Activated CD4-positive, alpha-beta T cell treated with anti-CD3 and anti-CD28 coated beads, Interleukin-2, amount 10 ng/mL, durations not matched to agents 24 days and 14 days (primary cell): ENCODE measurements around the gene SLC6A6. TPM values are rescaled to one million over a fixed set of nuclear protein-coding genes. Genes with fewer than 3 reads are reported as not detected.

Experiments
- DNase-seq: peaks from one replicate; pipeline ENCODE4 v3.0.0; 2022
- H3K27ac Mint-ChIP-seq: one replicate; pipeline ENCODE4 v1.8.0; 2022; ENCODE audit warnings: mild to moderate bottlenecking, mixed read lengths
- H3K27me3 Mint-ChIP-seq: one replicate; pipeline ENCODE4 v1.8.0; 2022; ENCODE audit warnings: mixed read lengths
- H3K36me3 Mint-ChIP-seq: one replicate; pipeline ENCODE4 v1.8.0; 2022; ENCODE audit warnings: low read depth, mild to moderate bottlenecking, mixed read lengths
- H3K4me1 Mint-ChIP-seq: one replicate; pipeline ENCODE4 v1.8.0; 2021; ENCODE audit warnings: mixed read lengths
- H3K4me3 Mint-ChIP-seq: one replicate; pipeline ENCODE4 v1.8.0; 2022; ENCODE audit warnings: mild to moderate bottlenecking, moderate library complexity, mixed read lengths
- H3K9me3 Mint-ChIP-seq: one replicate; pipeline ENCODE4 v1.8.0; 2021; ENCODE audit warnings: mixed read lengths
- intact Hi-C: fragments of 100-400 bp; cut with micrococcal nuclease; formaldehyde crosslinking; loops from one replicate; pipeline ENCODE4 v1.15.1; 2023
- total RNA-seq: library from RNA; stranded (reverse); gene quantifications from 2 replicates; pipeline ENCODE4 v1.2.3, GENCODE V29; 2022

The SLC6A6 gene
- total RNA-seq, 1 donor from 2014 or later, result 63.7 TPM

DNA sequence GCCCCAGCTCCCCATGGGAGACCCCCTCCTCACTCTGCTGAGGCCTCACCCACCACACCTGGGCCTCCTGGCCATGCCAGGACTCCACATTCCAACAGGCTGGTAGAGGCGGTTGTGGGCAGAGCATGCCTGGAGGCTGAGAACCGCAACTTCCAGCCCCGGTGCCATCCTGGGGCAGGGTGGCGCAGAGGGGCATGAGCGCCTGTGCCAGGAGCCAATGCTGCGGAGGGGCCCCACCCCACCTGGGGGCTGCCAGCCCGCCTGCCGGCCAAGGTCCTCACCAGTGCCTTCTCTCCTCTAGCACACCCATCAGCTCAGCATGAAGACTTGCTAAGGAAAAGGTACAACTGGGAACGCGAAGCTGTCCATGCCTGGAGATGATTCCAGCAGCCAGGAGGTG lies 34.3 kb upstream of the SLC6A6 start:
- H3K27ac Mint-ChIP-seq, result no peak overlapping the region
- no peaks in the 10 kb centered on the region for H3K9me3 Mint-ChIP-seq
- H3K36me3 Mint-ChIP-seq, result no peaks in the 10 kb centered on the region
- DNase-seq, result no peak
- no peak overlapping the region for H3K4me3 Mint-ChIP-seq
- peaks cover 1% of the 10 kb centered on the region for H3K4me1 Mint-ChIP-seq
- peaks cover 6% of the 10 kb centered on the region for H3K27me3 Mint-ChIP-seq
- intact Hi-C loops, result no loop called here

DNA sequence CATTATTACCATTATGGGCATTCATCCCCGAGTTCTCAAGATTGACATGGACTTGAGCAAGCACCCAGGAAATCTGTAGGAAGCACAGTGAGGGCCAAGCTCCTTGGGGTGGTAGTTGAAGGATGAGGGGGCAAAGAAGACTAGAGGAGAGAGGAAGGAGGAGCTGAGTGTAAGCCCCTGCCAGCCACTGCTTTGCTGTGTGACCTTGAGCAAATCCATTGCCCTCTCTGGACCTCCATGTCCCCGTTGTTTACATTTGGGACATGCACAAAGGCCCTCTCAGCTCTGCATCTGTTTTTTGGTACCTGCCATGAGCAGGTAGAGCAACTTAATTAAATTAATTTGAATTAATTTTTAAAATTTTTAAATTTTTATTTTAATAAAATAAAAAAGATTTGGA lies 33.5 kb upstream of the SLC6A6 start:
- H3K4me1 Mint-ChIP-seq, result peaks cover 1% of the 10 kb centered on the region
- no peak overlapping the region for H3K27ac Mint-ChIP-seq

GRCh38 chr3:14369675-14370669 lies 32.4 kb upstream of the SLC6A6 start:
- Mint-ChIP-seq H3K4me1 (peaks cover 1% of the 10 kb centered on the region), H3K36me3 (no peaks in the 10 kb centered on the region), H3K27me3 (peaks cover 5% of the 10 kb centered on the region), H3K27ac (no peak overlapping the region), H3K9me3 (no peaks in the 10 kb centered on the region), H3K4me3 (no peak overlapping the region)
- DNase-seq, result no peak
- intact Hi-C loops, result no loop called here

More for the DNA sequence above, 33.5 kb upstream of the SLC6A6 start:
- H3K4me3 Mint-ChIP-seq, result no peak overlapping the region
- no peak for DNase-seq
- intact Hi-C loops, result no loop called here
- H3K36me3 Mint-ChIP-seq, result no peaks in the 10 kb centered on the region
- H3K27me3 Mint-ChIP-seq, result peaks cover 6% of the 10 kb centered on the region
- H3K9me3 Mint-ChIP-seq, result no peaks in the 10 kb centered on the region

DNA sequence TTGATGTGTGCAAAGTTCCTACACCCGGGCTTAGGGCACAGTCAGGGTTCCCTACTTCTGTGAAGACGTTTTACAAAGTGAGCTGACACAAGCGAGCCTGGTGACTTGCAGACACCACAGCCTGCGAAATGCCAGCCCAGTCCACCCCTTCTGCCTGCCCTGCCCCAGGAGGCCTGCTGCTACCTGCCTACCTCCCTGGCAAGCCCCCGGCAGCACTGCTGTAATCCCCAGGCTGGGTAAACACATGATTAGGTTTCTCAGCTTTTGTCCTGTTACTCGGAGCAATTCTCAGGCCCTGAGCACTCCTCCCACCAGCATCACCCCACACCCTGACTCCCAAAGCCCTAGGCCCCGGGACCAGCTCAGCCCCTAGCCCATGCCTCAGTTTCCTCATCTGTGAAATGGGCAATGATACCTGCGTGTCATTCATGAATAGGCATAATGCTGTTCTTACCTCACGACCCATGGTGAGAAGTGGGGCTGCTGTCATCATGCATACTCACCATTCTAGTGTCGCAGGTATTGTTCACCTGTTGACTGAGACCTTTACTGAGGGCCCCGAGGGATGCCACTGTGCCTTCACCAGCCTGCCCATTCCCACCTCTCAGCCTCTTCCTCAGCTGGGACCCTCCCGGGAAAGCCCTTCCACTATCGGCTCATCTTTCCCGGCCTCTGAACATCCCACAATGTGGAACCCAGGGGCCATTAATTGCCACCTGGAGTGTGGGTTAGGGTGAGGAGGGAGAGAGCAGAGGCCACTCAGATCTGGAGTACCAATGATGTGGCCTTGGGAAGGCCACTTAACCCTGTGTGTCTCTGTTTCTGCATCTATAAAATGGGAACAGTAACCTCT lies 31.5 kb upstream of the SLC6A6 start:
- no peak for DNase-seq
- Mint-ChIP-seq H3K9me3 (no peaks in the 10 kb centered on the region), H3K27ac (no peak overlapping the region), H3K4me1 (peaks cover 1% of the 10 kb centered on the region), H3K4me3 (no peak overlapping the region), H3K36me3 (no peaks in the 10 kb centered on the region), H3K27me3 (peaks cover 3% of the 10 kb centered on the region)
- intact Hi-C loops, result no loop called here

GRCh38 chr3:14371573-14372474 lies 30.6 kb upstream of the SLC6A6 start:
- Mint-ChIP-seq H3K36me3 (no peaks in the 10 kb centered on the region), H3K9me3 (no peaks in the 10 kb centered on the region), H3K27me3 (peaks cover 3% of the 10 kb centered on the region), H3K4me3 (no peak overlapping the region), H3K27ac (no peak overlapping the region), H3K4me1 (peaks cover 3% of the 10 kb centered on the region)
- DNase-seq, result no peak
- intact Hi-C loops, result no loop called here

- intact Hi-C loops, result no loop called here
- no peaks in the 10 kb centered on the region for H3K9me3 Mint-ChIP-seq
- no peak overlapping the region for H3K27ac Mint-ChIP-seq
- H3K36me3 Mint-ChIP-seq, result no peaks in the 10 kb centered on the region
- peaks cover 2% of the 10 kb centered on the region for H3K27me3 Mint-ChIP-seq
- H3K4me1 Mint-ChIP-seq, result peaks cover 8% of the 10 kb centered on the region
- H3K4me3 Mint-ChIP-seq, result no peak overlapping the region
- no peak for DNase-seq
These were observed 29.8 kb upstream of the SLC6A6 start for GRCh38 chr3:14372587-14372986.

GRCh38 chr3:14373753-14374376 lies 28.5 kb upstream of the SLC6A6 start:
- H3K4me1 Mint-ChIP-seq, result peaks cover 16% of the 10 kb centered on the region
- peaks cover 2% of the 10 kb centered on the region for H3K27me3 Mint-ChIP-seq
- DNase-seq, result no peak
- no peak overlapping the region for H3K27ac Mint-ChIP-seq
- intact Hi-C loops, result no loop called here
- no peaks in the 10 kb centered on the region for H3K36me3 Mint-ChIP-seq
- H3K4me3 Mint-ChIP-seq, result no peak overlapping the region
- H3K9me3 Mint-ChIP-seq, result no peaks in the 10 kb centered on the region

GRCh38 chr3:14374444-14374883 lies 27.9 kb upstream of the SLC6A6 start:
- peaks cover 2% of the 10 kb centered on the region for H3K27me3 Mint-ChIP-seq
- no peak overlapping the region for H3K4me3 Mint-ChIP-seq
- peaks cover 16% of the 10 kb centered on the region for H3K4me1 Mint-ChIP-seq
- H3K9me3 Mint-ChIP-seq, result no peaks in the 10 kb centered on the region
- H3K36me3 Mint-ChIP-seq, result no peaks in the 10 kb centered on the region
- intact Hi-C loops, result no loop called here
- no peak overlapping the region for H3K27ac Mint-ChIP-seq
- DNase-seq, result no peak

GRCh38 chr3:14375192-14375591 lies 27.2 kb upstream of the SLC6A6 start:
- no peak overlapping the region for H3K27ac Mint-ChIP-seq
- no peaks in the 10 kb centered on the region for H3K36me3 Mint-ChIP-seq

GRCh38 chr3:14376348-14377043 lies 25.9 kb upstream of the SLC6A6 start:
- H3K27me3 Mint-ChIP-seq, result peaks cover 2% of the 10 kb centered on the region
- H3K9me3 Mint-ChIP-seq, result no peaks in the 10 kb centered on the region
- intact Hi-C loops, result no loop called here
- H3K4me1 Mint-ChIP-seq, result peaks cover 16% of the 10 kb centered on the region
- no peak overlapping the region for H3K4me3 Mint-ChIP-seq
- H3K36me3 Mint-ChIP-seq, result no peaks in the 10 kb centered on the region
- no peak for DNase-seq
- H3K27ac Mint-ChIP-seq, result no peak overlapping the region

More at GRCh38 chr3:14375192-14375591, 27.2 kb upstream of the SLC6A6 start:
- H3K4me3 Mint-ChIP-seq, result no peak overlapping the region
- intact Hi-C loops, result no loop called here
- H3K27me3 Mint-ChIP-seq, result peaks cover 2% of the 10 kb centered on the region
- no peak for DNase-seq
- H3K4me1 Mint-ChIP-seq, result peaks cover 16% of the 10 kb centered on the region
- H3K9me3 Mint-ChIP-seq, result no peaks in the 10 kb centered on the region

DNA sequence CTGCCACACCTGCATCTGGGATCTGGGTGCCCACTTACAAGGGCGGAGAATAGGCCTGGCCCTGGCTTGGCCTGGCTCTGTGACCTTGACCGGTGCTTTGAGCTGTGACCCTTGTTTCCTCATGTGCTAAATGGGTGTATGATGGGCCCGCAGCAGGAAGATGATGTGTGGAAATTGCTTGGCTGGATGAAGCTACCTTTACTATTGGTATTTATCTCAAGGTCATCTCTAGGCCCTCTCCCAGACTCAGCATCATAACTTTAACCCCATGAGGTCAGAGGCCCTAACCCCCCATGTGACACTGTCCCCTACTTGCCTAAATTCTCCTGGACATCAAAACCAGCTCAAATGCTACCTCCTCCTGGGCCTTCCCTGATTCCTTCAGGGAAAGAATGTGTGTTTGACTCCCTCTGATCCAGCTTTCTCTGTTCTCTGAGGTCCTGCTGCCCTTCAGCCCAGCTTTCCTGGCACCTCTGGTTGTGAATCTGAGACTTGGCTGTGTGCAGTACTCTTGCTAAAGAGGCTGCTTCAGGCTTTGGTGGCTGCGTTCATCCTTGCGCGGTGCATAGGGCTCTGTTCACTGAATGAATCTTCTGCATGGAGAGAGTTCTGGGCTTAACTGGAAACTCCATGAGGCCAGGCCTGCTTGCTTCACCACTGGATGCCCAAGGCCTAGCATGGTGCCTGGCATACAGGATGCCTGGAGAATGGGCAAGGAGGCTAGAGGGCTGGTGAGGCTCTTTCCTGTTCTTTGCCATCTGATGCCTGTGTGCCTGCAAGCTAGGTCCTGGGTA lies 25.2 kb upstream of the SLC6A6 start:
- H3K9me3 Mint-ChIP-seq, result no peaks in the 10 kb centered on the region
- peak overlapping the region; percentile 64 for H3K27ac Mint-ChIP-seq
- peaks cover 14% of the 10 kb centered on the region for H3K4me1 Mint-ChIP-seq
- peaks cover 2% of the 10 kb centered on the region for H3K27me3 Mint-ChIP-seq
- no peaks in the 10 kb centered on the region for H3K36me3 Mint-ChIP-seq
- DNase-seq, result no peak
- intact Hi-C loops, result no loop called here
- no peak overlapping the region for H3K4me3 Mint-ChIP-seq

GRCh38 chr3:14377838-14378169 lies 24.6 kb upstream of the SLC6A6 start:
- Mint-ChIP-seq H3K27ac (peak overlapping the region; percentile 64), H3K27me3 (peaks cover 2% of the 10 kb centered on the region), H3K4me3 (no peak overlapping the region), H3K36me3 (no peaks in the 10 kb centered on the region), H3K9me3 (no peaks in the 10 kb centered on the region), H3K4me1 (peaks cover 14% of the 10 kb centered on the region)
- intact Hi-C loops, result no loop called here
- peak; percentile 79 for DNase-seq
